NCI-H146 (cell line): ENCODE results near the gene OSBPL10.
A peak's percentile ranks its signal among the peaks of the same experiment; 100 is the strongest.
"Not testable (repeated sequence)": the region's sequence is repeated elsewhere in the genome, so short reads cannot be mapped to it uniquely, and the experiment has no call there.

Source experiments
- DNase-seq: peaks from one replicate; lab custom pipeline; 2025; lab: John Stamatoyannopoulos, UW

The OSBPL10 gene

DNA sequence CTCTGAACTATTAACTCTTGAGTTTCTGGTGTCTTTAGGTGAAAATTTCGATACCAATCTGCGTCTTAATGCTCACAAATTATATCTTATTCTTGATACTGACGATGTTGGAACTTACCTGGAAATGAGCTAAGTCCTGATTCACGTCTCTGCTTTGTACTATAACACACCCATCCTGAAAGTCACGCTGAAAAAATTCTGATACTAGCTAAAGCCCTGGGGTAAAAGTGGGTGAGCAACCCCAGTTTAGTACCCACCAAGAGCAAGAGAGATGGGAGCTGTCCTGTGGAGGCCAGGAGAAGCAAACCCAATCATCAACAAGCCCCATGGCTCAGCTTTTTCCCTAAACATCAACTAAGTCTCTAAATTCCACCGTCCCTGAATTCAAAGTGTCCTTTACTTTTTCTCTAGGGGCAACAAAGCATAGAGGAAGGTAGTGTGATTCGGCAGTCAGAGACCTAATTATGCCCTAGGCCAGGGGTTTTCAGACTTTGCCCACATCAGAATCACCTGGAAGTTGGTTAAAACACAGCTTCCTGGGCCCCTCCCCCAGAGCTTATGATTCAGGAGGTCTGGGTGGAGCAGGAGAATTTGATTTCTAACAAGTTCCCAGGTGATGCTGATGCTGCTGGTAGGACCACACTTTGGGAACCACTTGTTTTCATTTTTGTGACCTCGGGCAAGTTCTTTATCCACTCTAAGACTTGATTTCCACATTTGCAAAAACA is 90.2 kb downstream of the OSBPL10 start:
- no peak for DNase-seq

DNA sequence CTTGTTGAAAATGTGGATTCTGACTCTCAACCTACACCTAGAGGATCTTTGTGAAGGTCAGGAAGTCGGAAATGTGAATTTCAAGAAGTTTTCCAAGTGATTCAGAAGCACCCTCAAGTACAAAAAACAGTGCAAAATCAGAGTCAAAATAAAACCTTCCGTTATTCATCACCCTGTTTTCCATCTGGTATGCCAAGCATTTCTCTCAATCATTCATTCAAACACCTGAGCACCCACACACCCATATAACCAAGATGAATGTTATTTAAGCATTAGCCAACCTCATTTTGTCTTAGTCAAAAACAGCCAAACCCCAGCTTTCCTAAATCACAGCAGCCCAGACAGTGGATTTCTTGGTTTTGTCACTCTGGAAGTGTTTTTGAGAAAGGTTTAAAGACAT is 91.1 kb downstream of the OSBPL10 start:
- no peak for DNase-seq

DNA sequence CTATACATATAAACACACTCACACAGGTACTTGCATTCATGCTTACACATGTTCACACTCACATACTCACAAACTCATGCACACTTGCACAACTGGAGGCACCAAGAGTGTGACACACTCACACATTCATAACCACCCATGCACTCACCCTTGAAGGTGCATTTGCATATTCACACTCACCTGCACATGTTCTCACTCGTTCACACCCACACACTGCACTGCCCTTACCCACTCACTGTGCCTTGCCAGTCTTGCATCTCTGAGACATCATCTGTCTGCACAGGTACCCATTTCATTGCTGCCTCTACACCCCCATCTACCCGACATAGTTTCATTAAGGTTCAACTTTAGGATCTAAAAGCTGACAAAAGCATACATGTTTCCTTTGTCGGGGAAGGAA is 95.8 kb downstream of the OSBPL10 start:
- no peak for DNase-seq

DNA sequence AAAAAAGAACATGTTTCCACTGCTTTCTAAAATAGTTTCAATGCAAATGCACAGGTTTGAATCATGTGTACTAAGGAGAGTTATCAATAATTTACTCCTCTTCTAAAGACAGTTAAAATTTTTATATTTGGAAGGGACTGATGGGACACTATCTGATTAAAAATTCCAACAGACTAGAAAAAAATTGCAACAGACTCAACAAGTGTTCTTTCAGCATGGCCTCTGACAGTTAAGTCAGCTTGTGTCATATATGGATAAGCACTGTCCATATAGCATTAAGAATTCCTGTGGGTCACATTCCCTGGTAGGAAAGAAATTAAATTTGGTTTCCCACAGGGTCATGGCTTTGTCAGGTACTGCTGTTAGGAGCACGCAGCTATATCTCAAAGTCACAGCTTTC is 96.8 kb downstream of the OSBPL10 start:
- no peak for DNase-seq

DNA sequence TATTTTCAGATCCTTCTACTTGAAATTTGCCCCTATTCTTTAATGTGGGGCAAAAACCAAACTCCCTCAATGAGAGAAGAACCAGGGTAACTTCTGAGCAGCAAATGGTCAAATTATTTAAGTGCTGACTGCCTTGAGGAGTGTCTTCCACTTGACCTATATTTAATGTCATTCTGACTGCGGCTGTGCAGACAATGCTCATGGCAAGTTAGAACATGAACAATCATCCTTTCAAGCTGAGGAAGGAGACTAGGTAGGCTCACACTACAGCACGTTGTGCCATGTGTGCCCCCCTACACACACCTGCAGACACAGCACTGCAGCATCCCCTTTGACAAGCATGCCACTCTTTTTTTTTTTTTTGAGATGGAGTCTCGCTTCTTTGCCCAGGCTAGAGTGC is 98.2 kb downstream of the OSBPL10 start:
- no peak for DNase-seq

DNA sequence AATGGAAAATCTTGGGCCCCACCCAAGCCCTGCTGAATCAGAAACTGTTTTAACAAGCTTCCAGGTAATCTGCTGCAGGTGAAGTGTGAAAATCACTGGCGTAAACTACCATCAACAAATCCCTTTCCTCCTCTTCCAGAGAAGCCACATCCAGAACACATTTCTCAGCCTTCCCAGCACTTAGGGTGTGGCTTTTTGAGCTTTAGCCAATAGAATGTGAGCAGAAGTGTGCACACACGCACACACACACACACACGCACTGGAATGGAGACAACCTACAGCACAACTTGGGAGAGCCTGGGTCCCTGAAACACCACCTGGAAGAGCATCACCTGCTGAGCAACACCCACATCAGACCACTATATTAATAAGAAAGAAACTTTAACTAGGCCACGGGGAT is 98.6 kb downstream of the OSBPL10 start:
- no peak for DNase-seq

DNA sequence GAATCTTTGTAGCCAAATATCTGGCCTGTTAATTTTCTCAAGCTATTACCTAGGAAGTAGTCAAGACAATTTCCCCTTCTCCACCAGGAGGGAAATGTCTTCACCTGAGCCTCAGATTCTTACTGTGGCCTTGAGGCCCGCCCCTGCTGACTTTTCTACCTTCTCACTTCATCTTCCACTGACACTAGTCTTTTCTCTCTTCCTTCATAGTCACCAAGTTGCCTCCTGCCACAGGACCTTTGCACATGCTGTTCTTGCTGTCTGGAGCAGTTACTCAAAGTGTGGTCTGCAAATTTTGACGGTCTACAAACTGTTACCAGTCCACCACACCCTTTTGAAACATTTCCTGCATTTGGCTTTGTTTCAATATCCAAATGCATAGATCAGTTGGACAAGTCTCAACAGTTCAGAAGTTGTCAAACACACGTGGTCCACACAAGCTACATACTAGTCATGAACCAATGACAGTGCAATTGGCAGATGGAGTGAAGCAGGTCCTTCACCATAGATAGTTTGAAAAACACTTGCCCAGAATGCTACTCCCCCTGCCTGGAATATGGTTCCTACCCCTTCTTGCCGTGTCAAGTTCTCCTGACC is 100.5 kb downstream of the OSBPL10 start:
- no peak for DNase-seq

DNA sequence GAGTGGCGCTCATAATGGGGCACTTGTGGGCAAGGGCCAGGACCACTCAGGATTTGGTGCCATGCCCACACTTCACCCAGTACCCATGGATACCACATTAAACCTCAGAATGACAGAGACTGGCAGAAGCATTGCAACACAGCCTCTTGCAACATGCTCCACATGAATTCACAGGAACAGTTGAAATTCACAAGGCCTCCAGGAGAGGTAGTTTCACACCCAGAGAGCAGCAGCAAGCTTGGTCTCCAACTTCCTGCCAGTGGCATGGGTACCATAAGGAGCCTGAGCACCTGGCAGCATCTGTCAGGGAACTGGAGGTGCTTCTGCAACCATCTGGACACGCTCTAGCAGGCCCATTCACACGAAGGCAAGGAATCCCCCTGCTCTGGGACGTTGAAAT is 101.0 kb downstream of the OSBPL10 start:
- no peak for DNase-seq

DNA sequence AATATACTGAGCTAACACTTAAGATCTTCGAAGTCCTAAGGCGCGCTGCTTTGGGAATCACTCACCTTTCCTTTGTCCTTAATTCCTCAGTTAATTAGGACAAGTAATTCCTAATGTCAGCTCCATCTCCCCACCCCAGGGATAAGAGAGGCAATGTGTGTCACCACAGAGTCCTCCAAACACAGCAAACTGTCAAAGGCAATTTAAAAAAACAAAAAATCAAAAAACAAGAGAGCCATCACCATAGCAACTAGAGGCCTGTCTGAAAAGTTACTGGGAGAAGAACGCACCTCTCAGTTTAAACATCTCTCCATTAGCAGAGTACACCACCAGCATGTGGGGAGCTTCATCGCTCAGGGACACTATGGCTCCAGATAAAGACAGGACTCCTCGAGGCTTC is 101.7 kb downstream of the OSBPL10 start:
- DNase-seq = no peak

DNA sequence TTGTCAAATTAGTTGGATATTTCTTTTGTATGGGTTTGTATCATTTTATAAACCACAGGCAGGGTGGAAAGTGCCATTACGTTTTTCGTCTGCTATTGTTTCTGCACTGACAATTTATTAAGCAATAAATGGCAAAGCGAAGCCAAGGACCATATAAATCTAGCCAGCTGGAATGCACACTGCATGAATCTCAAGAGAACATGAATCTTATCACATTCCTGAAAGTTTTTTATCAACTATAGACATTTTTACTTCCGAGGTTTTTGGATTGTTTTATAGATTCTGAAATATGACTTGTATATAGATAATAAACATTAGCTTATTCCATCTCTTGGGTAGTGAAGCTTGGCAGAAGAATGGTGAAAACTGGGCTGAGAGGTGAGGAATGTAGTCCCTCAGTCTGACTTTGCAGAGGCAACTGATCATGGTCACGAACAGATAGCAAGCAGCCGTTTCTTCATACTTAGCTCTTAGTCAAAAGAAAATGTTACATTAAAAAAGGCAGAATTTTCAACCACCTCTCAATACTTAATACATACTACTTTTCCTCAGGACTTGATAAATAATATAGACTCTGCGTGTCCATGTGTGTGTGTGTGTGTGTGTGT is 102.7 kb downstream of the OSBPL10 start:
- DNase-seq = no peak

DNA sequence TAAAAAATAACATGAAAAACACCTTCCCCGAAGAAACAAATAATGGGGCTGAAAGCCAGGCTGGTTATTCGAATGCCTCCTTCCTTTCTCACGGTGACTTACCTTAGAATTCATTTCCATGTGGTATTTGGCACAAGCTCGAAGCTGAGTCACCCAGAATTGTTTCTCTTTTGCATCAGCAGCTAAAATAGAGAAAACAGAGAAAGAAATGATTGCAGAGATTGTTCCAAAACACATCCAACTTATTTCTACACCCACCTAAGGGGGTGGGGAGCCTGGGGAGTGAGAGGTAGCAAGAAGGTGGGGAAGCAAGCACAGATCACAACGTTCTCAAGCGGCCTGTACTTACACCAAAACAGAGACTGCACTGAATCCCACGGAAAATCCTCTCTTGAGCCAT is 104.7 kb downstream of the OSBPL10 start:
- no peak for DNase-seq

DNA sequence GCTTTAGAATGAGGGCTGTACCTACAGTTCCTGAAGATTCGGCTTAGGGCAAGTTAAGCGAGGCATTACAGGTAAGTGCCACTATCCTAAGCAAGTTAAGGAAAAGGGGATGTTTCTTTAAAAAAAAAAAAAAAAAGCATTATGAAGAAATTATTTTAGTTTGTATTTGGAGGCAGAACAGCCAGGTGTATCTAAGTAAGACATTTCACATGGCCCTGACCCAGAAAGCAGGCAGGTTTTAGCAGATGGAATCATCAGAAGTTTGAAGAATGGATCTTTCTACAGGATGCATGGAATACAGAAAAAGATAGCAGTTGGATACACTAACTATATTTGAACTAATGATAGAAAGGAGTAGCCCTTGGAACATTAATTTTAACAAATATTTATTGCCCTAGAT is 105.6 kb downstream of the OSBPL10 start:
- DNase-seq = no peak

DNA sequence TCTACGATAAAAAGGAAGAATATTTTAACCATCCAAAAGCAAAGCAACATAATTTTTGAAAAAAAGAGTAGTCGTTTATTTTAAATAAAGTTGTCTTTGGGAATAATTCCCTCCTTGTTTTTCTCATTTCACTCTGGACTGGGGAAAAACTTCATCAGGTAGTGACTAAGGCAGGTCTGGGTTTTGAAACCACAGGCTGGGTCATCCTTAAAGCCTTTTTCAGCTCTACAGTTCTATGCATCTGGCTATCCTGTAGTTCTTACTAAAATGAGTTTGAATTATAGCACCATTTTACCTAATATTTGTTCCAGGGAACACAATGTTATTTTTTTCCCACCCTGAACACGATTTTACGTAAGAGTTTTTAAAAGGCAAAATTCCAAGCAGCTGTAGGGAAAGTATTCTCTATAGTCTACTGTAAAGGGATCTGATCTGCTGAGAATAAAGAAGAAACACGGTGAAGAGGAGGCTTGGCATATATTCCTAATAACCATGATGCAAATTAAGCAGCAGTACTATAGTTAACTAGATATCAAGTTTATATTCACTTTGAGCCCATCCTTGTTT is 107.7 kb downstream of the OSBPL10 start:
- no peak for DNase-seq

DNA sequence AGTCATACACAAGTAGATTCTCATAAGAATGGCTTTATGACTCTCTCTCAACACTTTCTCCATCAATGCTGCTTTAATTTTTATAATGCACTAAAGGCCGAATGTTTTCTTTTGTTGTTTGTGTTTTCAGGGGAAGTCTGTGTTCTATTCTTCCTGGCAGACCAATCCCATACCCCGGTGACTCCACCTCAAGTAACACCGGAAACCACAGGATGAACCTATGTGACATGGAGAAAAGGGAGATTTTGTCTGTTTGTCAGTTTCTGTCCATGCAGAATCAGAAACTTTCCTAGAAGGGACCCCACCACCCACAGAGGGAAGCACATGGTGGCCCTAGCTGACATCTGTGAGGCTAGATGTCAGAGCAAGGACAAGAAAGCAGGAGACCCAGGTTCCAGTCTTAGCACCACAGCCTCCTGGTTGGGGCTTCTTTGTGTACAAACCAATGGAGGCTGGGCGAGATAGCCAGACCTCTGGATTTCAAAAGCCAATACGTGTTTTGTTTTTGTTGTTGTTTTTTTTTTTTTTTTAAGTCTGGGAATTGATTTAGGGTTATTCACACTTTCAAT is 109.0 kb downstream of the OSBPL10 start:
- DNase-seq = no peak

DNA sequence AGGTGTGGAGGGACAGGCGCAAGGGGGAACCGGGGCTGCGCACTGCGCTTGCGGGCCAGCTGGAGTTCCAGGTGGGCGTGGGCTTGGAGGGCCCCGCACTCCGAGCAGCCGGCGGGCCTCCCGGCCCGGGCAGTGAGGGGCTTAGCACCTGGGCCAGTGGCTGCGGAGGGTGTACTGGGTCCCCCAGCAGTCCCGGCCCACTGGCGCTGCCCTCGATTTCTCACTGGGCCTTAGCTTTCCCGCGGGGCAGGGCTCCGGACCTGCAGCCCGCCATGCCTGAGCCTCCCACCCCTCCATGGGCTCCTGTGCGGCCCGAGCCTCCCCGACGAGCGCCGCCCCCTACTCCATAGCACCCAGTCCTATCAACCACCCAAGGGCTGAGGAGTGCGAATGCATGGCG is 111.0 kb downstream of the OSBPL10 start:
- not testable (repeated sequence) for DNase-seq

DNA sequence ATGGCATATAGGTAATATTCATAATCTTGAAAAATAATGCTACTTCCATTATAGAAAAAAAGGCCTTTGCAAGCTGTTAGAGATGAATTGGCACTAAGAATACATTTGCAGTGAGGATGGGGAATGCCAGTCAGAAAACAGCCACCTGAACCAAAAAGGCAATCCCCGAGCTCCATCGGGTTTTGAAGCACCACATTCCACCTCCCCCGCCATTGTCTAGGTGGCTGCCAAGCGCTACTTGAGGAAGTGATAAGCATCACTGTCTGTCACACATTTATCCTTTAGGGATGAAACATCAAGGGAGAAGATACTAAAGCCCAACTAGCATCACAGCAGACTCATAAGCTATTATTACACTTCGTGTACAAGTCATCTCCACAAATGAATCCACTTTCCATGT is 112.8 kb downstream of the OSBPL10 start:
- no peak for DNase-seq

DNA sequence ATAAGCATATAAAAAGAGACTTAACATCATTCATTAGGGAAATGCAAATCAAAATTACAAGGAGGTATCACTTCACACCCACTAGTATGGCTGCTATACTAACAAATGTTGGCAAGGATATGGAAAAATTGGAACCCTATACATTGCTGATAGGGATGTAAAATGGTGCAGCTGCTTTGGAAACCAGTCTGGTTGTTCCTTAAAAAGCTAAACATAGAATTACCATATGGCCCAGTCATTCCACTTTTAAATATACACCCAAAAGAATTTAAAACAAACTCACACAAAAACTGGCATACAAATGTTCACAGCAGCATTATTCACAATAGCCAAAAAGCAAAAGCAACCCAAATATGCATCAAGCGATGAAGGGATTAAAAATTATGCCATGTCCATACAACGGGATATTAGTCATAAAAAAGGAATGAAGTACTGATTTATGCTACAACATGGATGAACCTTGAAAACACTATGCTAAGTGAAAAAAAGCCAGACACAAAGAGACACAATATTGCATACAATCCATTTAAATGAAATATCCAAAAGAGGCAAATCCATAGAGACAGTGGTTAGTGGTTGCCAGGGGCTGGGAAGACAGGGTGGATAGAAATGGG is 118.3 kb downstream of the OSBPL10 start:
- DNase-seq = no peak

DNA sequence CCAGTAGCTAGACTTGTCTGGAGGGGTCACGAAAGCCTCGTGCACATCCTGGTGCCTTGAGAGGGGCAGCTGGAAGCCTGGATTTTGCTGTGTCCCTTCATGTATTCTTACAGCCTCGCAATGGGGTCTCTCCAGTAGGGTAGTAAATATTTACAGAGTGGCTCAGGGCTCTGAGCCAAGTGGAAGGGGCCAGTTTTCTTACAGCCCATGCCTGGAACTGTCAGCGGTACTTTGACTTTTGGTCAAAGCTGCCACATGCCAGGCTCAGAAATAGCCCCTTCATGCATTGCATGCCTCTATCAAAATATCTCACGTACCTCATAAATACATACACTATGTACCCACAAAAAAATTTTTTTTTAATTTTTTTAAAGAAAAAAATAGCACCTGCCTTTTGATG is 119.2 kb downstream of the OSBPL10 start:
- DNase-seq = no peak

DNA sequence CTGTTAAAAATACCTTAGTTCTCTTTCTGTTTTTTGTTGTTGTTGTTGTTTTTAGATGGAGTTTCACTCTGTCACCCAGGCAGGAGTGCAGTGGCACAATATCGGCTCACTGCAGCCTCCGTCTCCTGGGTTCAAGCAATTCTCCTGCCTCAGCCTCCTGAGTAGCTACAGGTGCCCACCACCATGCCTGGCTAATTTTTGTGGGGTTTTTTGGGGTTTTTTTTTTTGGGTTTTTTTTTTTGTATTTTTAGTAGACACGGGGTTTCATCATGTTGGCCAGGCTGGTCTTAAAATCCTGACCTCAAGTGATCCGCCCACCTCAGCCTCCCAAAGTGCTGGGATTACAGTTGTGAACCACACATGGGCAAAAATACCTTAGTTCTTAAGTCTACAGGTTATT is 120.4 kb downstream of the OSBPL10 start:
- DNase-seq = not testable (repeated sequence)

DNA sequence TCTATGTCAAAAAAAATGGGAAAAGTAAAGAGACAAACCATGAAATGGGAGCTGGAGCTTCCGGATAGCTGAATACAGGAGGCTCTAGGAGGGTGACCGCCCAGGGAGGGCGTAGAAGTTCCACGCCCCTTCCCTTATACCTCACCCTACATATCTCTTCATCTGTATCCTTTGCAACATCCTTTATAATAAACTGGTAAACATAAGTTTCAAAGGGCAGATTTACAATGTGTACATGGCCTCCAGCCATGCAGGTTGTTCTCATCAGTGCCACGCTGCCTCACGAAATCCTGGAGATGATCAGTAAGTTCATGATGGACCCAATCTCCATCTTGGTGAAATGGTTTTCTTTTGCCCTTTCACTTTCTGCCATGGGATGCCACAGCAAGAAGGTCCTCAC is 121.8 kb downstream of the OSBPL10 start:
- no peak for DNase-seq

DNA sequence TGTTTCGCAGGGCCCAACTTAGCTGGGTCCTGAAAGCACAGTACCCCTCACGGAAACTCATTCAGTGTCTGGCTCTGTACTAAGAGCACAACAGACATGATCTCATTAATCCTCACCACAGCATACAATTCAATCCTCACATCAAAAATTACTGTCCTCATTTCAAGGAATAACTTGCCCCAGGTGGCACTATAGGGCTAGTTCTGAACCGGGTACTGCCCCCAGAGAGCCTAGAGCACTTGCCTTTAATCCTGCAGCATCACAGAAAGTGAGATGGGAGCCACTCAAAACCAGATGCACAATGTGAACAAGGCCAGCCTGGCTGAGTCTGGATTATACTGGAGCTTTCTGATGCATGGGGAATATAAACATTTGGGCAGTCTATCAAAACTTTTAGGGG is 122.6 kb downstream of the OSBPL10 start:
- no peak for DNase-seq

DNA sequence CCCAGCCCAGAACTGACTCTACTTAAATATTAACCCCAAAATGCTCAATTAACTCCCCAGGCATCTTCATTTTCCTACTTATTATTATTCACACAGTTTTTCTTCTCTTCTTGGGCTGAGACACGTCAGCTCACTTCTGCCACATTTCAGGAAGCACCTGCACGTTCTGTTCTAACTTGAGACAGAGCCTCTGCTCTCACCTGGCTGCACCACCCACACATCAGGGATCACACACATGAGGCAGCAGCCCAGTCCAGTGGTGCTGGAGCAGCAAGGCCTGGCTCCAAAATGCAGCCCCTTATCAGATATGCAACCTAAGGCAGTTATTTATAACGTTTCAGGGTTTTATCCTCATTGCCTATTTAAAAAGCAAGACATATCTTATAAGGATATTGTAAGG is 127.5 kb downstream of the OSBPL10 start:
- peak; percentile 27 for DNase-seq

DNA sequence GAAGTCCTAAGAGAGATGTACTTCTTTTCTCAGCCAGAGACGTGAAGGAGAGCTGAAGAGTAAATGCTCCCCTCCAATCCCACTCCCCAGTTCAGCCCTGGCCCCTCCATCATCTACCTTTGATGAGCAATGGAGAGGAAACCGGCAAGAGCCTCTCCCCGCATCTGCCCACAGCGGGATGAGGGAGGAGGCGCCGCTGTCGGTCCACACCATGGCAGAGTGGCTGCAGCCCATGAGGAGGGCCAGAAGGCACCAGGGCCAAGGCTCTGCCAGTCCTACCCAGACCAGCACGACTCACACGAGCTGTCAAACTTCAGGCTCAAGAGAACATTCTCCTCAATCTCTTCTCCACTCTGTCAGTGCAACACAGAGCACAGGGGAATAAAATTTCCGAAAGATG is 129.8 kb downstream of the OSBPL10 start:
- DNase-seq = no peak
